NCI-H2196 (cell line): Measurements from ENCODE around the gene PRKCQ.
A peak's percentile ranks its signal among the peaks of the same experiment; 100 is the strongest.

Experiments
- DNase-seq: peaks from one replicate; lab custom pipeline; 2025; ENCODE audit not compliant: unreplicated experiment; lab: John Stamatoyannopoulos, UW

PRKCQ gene

DNA sequence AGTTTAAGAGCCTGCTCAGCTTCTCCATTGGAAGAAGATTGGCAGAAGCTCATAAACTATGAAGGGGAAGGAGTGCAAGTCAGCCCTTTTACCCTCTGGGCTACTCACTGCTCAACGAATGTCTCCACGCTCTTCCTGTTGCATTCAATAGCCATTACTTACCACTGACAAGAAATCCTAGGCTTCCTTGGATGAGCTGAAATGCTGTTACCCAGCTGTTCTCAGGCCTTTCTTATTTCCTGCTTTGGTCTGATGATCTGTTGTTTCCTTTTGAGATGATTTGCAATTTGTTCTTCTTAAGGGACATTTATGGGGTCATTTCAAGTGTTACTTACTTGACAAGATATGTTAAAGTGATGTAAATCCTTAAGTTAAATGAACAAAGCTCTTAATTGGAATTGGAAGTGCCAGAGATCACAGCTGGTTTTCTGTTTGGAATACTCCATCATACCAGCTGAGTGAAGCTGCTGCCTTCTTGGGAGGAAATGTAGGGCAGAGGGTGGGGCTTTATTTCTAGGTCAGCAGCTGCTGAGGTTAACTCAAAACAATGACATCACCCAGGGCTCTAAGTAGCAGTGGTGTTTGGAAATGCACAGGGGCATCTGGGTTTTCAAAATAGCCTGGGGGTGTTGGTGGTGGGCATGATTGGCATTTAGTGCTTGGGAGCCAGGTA is 170.0 kb downstream of the PRKCQ start:
- no peak for DNase-seq

DNA sequence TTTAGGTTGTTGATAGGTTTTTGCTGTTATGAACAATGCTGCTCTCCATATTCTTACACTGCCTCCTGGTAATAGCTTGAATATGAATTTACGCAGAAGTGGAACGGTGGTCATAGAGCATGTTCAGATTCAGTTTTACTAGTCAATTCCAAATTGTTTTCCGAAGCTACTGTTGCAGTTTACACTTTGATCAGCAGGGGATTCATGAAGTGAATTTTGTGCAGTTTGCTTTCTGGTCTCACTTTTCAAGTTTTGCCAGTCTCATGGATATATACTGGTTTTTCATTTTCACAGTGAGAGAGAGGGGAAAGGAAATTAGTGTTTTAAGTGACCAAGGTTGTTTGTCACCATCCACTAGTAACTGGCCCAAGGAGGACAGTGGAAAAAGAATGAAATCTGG is 171.3 kb downstream of the PRKCQ start:
- no peak for DNase-seq

DNA sequence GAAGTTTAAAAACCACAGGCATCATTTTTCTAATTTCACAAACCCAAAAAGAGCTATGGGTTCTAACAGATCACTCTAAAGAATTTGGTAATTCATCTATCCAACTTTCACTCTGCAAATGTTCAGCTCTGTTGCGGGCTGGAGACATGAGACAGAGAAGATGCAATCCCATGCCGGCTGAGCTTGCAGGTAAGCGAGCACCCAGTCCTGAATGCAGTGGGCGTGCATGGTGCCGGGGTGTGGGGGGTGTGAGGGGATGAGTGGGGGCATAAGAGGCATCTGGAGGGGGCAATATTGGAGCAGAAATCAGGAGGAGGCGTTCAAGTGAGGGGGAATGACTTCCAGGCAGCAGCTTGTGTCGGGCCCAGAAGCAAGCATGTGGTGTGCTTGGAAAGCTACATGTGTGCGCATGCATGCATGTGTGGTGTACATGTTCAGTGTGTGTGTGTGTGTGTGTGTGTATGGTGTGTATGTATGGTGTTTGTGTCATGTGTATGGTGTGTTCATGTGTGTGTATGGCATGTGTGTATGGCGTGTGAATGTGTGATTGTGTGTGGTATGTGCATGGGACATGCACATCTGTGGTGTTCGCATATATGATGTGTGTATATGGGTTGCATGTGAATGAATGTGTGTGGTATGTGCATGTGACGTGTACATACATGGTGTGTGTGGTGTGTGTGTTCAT is 172.9 kb downstream of the PRKCQ start:
- no peak for DNase-seq

DNA sequence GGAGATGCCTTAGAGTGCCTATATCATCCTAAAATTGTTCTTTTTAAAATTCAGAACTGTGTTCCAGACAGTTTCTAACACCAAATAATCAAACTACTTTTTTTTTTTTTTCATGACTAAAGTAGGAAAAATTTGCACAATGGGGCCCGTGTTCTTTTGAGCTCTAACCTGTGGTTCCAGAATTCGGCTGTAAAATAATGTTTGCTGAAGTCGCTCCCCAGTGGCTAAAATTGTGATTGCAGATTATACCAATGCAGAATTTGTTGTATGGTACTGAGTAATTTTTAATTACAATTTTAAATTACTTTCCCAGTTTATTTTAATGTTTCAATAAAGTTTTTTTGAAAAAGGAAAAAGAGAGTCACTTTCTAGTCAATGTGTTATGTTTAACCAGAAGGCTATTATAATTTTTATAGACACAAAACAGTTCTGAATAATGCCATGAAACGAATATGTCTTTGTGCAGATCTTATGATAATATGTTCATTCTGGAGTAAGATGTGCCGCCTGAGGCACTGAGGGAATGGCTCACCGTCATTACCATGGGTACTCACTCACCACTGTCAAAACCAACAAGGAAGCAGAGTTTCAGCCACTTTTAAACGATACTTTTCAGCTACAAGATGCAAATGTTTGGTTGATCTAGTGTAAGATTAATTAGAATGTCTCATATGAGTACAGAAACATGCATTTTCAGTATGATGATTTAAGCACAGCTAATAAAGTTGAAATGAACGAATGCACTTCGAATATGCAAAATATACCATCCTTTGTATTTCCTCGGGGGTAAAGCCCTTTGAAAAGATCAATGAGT is 173.6 kb downstream of the PRKCQ start:
- DNase-seq, result no peak

GRCh38 chr10:6405713-6406112 is 174.4 kb downstream of the PRKCQ start:
- DNase-seq, result no peak

DNA sequence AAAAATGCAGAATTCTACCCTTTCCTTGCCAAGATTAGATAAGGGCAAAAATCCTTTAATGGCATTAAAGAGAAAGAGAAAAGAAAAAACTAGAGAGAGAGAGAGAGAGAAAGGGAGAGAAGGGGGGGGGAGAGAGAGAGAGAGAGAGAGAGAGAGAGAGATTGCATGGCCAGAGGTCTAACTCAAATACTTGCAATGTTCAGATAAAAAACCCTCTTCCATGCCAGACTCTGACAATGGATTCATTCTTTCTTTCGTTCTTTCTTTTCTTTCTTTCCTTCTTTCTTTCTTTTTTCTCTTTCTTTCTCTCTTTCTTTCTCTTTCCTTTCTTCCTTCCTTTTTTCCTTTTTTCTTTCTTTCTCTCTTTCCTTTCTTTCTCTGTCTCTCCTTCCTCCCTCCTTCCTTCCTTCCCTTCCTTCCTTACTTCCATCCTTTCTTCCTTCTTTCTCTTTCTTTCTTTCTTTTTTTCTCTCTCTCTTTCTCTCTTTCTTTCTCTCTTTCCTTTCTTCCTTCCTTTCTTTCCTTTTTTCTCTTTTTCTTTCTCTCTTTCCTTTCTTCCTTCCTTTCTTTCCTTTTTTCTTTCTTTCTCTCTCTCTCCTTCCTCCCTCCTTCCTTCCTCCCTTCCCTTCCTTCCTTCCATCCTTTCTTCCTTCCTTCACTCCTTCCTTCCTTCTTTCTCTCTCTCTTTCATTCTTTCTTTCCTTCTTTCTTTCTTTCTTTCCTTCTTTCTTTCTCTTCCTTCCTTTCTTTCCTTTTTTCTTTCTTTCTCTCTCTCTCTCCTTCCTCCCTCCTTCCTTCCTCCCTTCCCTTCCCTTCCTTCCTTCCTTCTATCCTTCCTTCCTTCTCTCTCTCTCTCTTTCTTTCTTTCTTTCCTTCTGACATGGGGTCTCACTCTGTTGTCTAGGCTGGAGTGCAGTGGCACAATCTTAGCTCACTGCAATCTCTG is 175.7 kb downstream of the PRKCQ start:
- no peak for DNase-seq

- no peak for DNase-seq
These were observed 177.1 kb downstream of the PRKCQ start for GRCh38 chr10:6402960-6403359.

- DNase-seq, result no peak
These were observed 177.7 kb downstream of the PRKCQ start for GRCh38 chr10:6402349-6402709.

- DNase-seq, result peak; percentile 64
These were observed 178.3 kb downstream of the PRKCQ start for GRCh38 chr10:6401558-6402348.

GRCh38 chr10:6400821-6401465 is 179.1 kb downstream of the PRKCQ start:
- no peak for DNase-seq

DNA sequence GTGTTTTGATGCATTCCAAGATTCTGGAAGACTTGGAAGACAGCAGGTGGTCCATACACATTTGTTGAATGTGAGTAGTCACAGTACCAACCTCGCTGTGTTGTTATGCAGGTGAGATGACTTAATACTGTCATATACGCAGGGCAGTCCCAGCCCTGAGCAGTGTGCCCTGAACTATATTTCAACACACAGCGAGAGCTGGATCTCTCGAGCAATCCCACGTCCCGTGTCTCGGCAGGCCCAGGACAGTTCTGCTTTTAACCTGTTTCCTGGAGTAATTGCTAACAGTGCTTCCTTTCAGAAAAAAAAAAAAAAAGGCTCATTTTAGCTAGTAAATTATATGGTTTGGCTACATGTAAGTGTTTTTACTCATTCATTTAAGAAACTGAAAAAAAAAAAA is 179.7 kb downstream of the PRKCQ start:
- DNase-seq, result no peak

- no peak for DNase-seq
These were observed 180.2 kb downstream of the PRKCQ start for GRCh38 chr10:6399879-6400278.

DNA sequence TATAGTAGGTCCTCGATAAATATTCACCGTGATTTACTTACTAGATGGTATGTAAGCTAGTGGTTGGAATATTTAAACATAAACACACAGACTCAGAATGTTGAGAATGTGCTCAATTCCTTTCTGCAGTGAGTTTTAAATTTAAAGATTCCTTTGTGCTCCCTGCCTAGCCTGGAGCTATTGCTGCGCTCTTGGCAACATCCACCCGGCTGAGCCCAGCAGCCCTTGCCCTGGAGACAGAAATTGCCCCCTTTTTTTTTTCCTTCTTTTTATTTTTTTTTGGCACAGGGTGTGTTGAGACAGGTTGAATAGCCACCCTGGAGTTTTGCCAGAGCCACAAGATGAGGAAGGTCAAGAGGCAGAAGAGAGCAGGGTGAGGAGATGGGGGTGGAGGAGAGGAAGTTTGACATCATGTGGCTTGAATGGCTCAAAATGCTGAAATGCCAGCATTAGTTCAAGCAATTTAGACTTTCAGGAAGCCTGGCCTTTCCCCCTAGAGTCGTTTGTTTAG is 180.8 kb downstream of the PRKCQ start:
- DNase-seq, result no peak

DNA sequence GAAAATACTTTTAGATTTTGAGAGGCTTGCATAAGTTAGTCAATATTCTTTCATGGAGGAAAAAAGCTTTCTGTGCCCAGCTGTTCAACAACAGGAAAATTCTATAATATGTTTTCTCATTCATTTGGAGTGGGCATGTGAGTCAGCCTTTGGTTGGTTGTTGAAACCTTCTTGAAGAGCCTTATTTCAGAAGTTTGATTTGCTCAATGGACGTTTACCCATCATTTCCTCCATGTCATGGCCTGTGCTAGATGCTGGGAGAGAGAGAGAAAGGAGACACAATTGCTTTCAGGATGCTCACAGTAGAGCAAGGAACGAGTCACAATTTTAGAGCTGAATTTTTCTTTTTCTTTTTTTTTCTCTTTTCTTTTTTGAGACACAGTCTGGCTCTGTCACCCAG is 181.7 kb downstream of the PRKCQ start:
- DNase-seq, result no peak

DNA sequence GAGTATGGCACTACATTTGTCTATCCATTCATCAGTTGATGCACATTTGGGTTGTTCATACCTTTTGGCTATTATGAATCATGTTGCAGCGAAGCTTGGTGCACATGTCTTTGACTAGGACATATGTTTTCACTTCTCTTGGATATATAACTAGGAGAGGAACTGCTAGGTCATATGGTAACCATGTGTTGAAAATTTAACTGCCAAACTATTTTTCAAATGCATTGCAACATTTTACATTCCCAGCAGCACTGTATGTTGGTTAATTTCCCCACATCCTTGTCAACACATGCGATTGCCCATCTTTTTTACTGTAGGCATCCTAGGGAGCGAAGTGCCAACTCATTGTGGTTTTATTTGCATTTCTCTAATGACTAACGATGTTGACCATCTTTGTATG is 183.4 kb downstream of the PRKCQ start:
- DNase-seq, result no peak

GRCh38 chr10:6396226-6396625 is 183.8 kb downstream of the PRKCQ start:
- no peak for DNase-seq

GRCh38 chr10:6395606-6396005 is 184.5 kb downstream of the PRKCQ start:
- DNase-seq, result no peak

GRCh38 chr10:6394084-6394483 is 186.0 kb downstream of the PRKCQ start:
- no peak for DNase-seq

DNA sequence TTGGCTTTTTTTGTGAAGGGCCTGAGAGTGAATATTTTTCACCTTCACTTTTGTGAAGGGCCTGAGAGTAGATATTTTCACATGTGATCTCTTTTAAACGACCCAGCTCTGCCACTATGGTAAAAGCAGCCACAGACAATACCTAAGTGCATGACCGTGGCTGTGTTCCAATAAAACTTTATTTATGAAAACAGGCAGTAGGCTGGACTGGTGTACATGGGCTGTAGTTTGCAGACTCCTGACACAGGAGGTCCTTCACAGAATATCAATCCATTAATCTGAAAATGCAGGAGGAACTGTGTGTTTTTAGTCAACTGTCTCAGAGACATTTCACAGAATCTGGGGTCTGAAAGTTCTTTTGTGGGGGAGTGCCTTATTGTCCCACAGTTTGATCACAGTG is 186.9 kb downstream of the PRKCQ start:
- no peak for DNase-seq
